Stomach (tissue), 4 donors: ENCODE data around the gene SGPP2.

Source experiments
- CTCF ChIP-seq, 7 experiments: fragments of 450-650 bp in 4 of 7; fragments of 200-600 bp in 3 of 7; sonication (generic) in 3 of 7; IDR thresholded peaks; one replicate each; pipeline ENCODE4 v1.5.1; 2016 to 2019; ENCODE audit warnings: antibody characterized with exemption in 7 of 7, control low read depth in 2 of 7, mild to moderate bottlenecking in 1 of 7
- EP300 ChIP-seq: sonication (generic); formaldehyde crosslinking; IDR thresholded peaks from one replicate; pipeline ENCODE4 v1.6.1; 2017; ENCODE audit warnings: antibody characterized with exemption
- POLR2A ChIP-seq, 4 donors: fragments of 450-650 bp; IDR thresholded peaks; one replicate each; pipeline ENCODE4 v1.6.1; 2016; ENCODE audit warnings: antibody characterized with exemption in 4 of 4, control low read depth in 2 of 4, mild to moderate bottlenecking in 1 of 4, moderate library complexity in 1 of 4
- POLR2AphosphoS5 ChIP-seq, 3 donors: sonication (generic); formaldehyde crosslinking; IDR thresholded peaks; one replicate each; pipeline ENCODE4 v1.6.1; 2016; ENCODE audit warnings: antibody characterized with exemption in 3 of 3

- no peak for TF ChIP-seq POLR2AphosphoS5 (IDR thresholded peaks at IDR 0.05)
- no peak for TF ChIP-seq CTCF (IDR thresholded peaks at IDR 0.05)
- no peak for TF ChIP-seq POLR2A (IDR thresholded peaks at IDR 0.05)
- no peak for TF ChIP-seq EP300
These were observed 174.3 kb downstream of the SGPP2 start for GRCh38 chr2:222598611-222599010.
